SK-N-SH (cell line): ENCODE measurements around the gene SLC8A1. TPM values are rescaled to one million over a fixed set of nuclear protein-coding genes. Genes with fewer than 3 reads are reported as not detected.
A peak's percentile ranks its signal among the peaks of the same experiment; 100 is the strongest.

ENCODE experiments used
- CTCF ChIA-PET: fragments of 300-600, 350-600 bp; formaldehyde crosslinking; extraction: SDS; loops from one replicate; lab custom pipeline; 2021; lab: Yijun Ruan, JAX
- POLR2A ChIA-PET: fragments of 350-600 bp; sonication (Branson Sonifier 250); formaldehyde crosslinking; extraction: SDS; loops from one replicate; lab custom pipeline; 2020; ENCODE audit warnings: antibody characterized with exemption, inconsistent platforms; lab: Yijun Ruan, JAX
- DNase-seq: peaks from one replicate; pipeline ENCODE4 v3.0.0; 2012
- H2AFZ ChIP-seq: fragments of 200-600 bp; sonication (generic); 2 replicates; pipeline ENCODE4 v1.8.1; 2016; ENCODE audit warnings: antibody characterized with exemption, mild to moderate bottlenecking, low read depth
- H3F3A ChIP-seq: fragments of 200-600 bp; sonication (generic); replicated peaks from 2 replicates; pipeline ENCODE3; 2016; ENCODE audit warnings: antibody characterized with exemption, mild to moderate bottlenecking; ENCODE audit not compliant: insufficient read depth
- H3K27ac ChIP-seq, 2 experiments: fragments of 200-500 bp in 1 of 2; fragments of 200-600 bp in 1 of 2; sonication (Bioruptor generic) in 1 of 2; sonication (generic), shearing (Covaris generic) in 1 of 2; 2 replicates each; pipeline versions ENCODE4 v1.5.1 to v1.6.1; 2014 to 2016; ENCODE audit warnings: low read depth in 2 of 2, inconsistent platforms in 1 of 2, low read length in 1 of 2, mild to moderate bottlenecking in 1 of 2, mixed read lengths in 1 of 2
- H3K27me3 ChIP-seq: fragments of 200-600 bp; sonication (generic), shearing (Covaris generic); 2 replicates; pipeline ENCODE4 v1.6.1; 2016; ENCODE audit warnings: mixed run types; ENCODE audit not compliant: insufficient read depth
- H3K36me3 ChIP-seq, 2 experiments: fragments of 200-500 bp in 1 of 2; fragments of 200-600 bp in 1 of 2; sonication (Bioruptor generic) in 1 of 2; sonication (generic) in 1 of 2; replicated peaks in 1 of 2; 2 replicates each; pipeline versions ENCODE3 to v1.5.1; 2014 to 2016; ENCODE audit warnings: low read length in 1 of 2, mild to moderate bottlenecking in 1 of 2; ENCODE audit not compliant: insufficient read depth in 2 of 2, control insufficient read depth in 1 of 2
- H3K4me1 ChIP-seq, 2 experiments: fragments of 200-500 bp in 1 of 2; fragments of 200-600 bp in 1 of 2; sonication (Bioruptor generic) in 1 of 2; sonication (generic), shearing (Covaris generic) in 1 of 2; 2 replicates each; pipeline versions ENCODE4 v1.5.1 to v1.6.1; 2014 to 2016; ENCODE audit warnings: low read depth in 1 of 2, low read length in 1 of 2, mixed run types in 1 of 2; ENCODE audit not compliant: insufficient read depth in 2 of 2, control insufficient read depth in 1 of 2
- H3K4me2 ChIP-seq: fragments of 200-600 bp; sonication (generic), shearing (Covaris generic); 2 replicates; pipeline ENCODE4 v1.6.1; 2017; ENCODE audit warnings: mixed run types
- H3K4me3 ChIP-seq, 2 experiments: fragments of 200-500 bp in 1 of 2; fragments of 200-600 bp in 1 of 2; sonication (Bioruptor generic) in 1 of 2; sonication (generic), shearing (Covaris generic) in 1 of 2; 2 replicates each; pipeline versions ENCODE4 v1.5.1 to v1.8.1; 2014 to 2016; ENCODE audit warnings: low read depth in 2 of 2, inconsistent platforms in 1 of 2, low read length in 1 of 2, mild to moderate bottlenecking in 1 of 2, mixed read lengths in 1 of 2, moderate library complexity in 1 of 2
- H3K79me2 ChIP-seq: fragments of 200-600 bp; sonication (generic); 2 replicates; pipeline ENCODE4 v1.8.1; 2017; ENCODE audit warnings: mild to moderate bottlenecking; ENCODE audit not compliant: insufficient read depth
- H3K9ac ChIP-seq: fragments of 200-600 bp; sonication (generic); 2 replicates; pipeline ENCODE4 v1.6.1; 2017; ENCODE audit warnings: mixed run types
- H3K9me2 ChIP-seq: fragments of 200-600 bp; sonication (generic); 2 replicates; pipeline ENCODE4 v1.6.1; 2017; ENCODE audit warnings: mixed run types
- H3K9me3 ChIP-seq: fragments of 200-600 bp; sonication (generic); 2 replicates; pipeline ENCODE4 v1.6.1; 2017; ENCODE audit warnings: mixed run types, mild to moderate bottlenecking, moderate library complexity
- H4K20me1 ChIP-seq: fragments of 200-600 bp; sonication (generic); 2 replicates; pipeline ENCODE4 v1.6.1; 2017; ENCODE audit warnings: mild to moderate bottlenecking, mixed run types; ENCODE audit not compliant: insufficient read depth
- FOXM1 ChIP-seq: IDR thresholded peaks from 2 replicates; pipeline ENCODE4 v1.4.0; 2012; ENCODE audit warnings: low read depth, mild to moderate bottlenecking
- GATA2 ChIP-seq: sonication (generic); formaldehyde crosslinking; IDR thresholded peaks from 2 replicates; pipeline ENCODE4 v1.5.0; 2020; ENCODE audit warnings: mild to moderate bottlenecking, missing genetic modification reagents
- JUND ChIP-seq: IDR thresholded peaks from 2 replicates; pipeline ENCODE4 v1.4.0; 2012
- MXI1 ChIP-seq: IDR thresholded peaks from 2 replicates; pipeline ENCODE4 v1.6.1; 2012; ENCODE audit warnings: mild to moderate bottlenecking, low read depth, low read length, improper control_type of control experiment
- NFIC ChIP-seq: IDR thresholded peaks from 2 replicates; pipeline ENCODE4 v1.4.0; 2012; ENCODE audit warnings: borderline replicate concordance
- NRF1 ChIP-seq: IDR thresholded peaks from 2 replicates; pipeline ENCODE4 v1.6.1; 2012; ENCODE audit warnings: low read depth, mild to moderate bottlenecking, low read length
- POLR2AphosphoS5 ChIP-seq: IDR thresholded peaks from 2 replicates; pipeline ENCODE4 v1.6.1; 2012; ENCODE audit warnings: low read depth, low read length
- RCOR1 ChIP-seq: fragments of 150-350 bp; IDR thresholded peaks from 2 replicates; pipeline ENCODE4 v1.6.1; 2017; ENCODE audit warnings: antibody characterized with exemption, low read length
- RFX5 ChIP-seq: IDR thresholded peaks from 2 replicates; pipeline ENCODE4 v1.6.1; 2012; ENCODE audit warnings: mild to moderate bottlenecking, improper control_type of control experiment, low read length
- SMC3 ChIP-seq: IDR thresholded peaks from 2 replicates; pipeline ENCODE4 v1.6.1; 2012; ENCODE audit warnings: low read depth, low read length, improper control_type of control experiment
- TAF1 ChIP-seq: IDR thresholded peaks from 2 replicates; pipeline ENCODE4 v1.6.1; 2012; ENCODE audit warnings: low read depth, mild to moderate bottlenecking, low read length, moderate library complexity, borderline replicate concordance
- TEAD4 ChIP-seq: IDR thresholded peaks from 2 replicates; pipeline ENCODE4 v1.4.0; 2012; ENCODE audit warnings: mild to moderate bottlenecking, borderline replicate concordance; ENCODE audit not compliant: insufficient read depth
- YY1 ChIP-seq: IDR thresholded peaks from 2 replicates; pipeline ENCODE4 v1.4.0; 2012; ENCODE audit warnings: low read depth, mild to moderate bottlenecking
- WGBS: methylation state at CpG from one replicate; pipeline ENCODE4 v1.1.6; 2017; ENCODE audit warnings: low lambda C conversion rate; 5-methylcytosine and 5-hydroxymethylcytosine counted together
- polyA plus RNA-seq, 3 experiments: library from polyadenylated mRNA; depleted of rRNA; stranded (reverse); fragments of >200 nt; gene quantifications; 2 replicates each; pipeline ENCODE4 v1.2.3, GENCODE V29; 2012
- TF ChIP-seq, protein P1 (sequence below): fragments of 150-350 bp; IDR thresholded peaks from 2 replicates; pipeline ENCODE4 v1.6.1; 2016; ENCODE audit warnings: mild to moderate bottlenecking, low read depth, low read length
- TF ChIP-seq, protein P2 (sequence below): IDR thresholded peaks from 2 replicates; pipeline ENCODE4 v1.4.0; 2012; ENCODE audit warnings: low read depth
- TF ChIP-seq, protein P3 (sequence below): IDR thresholded peaks from 2 replicates; pipeline ENCODE4 v1.6.1; 2012; ENCODE audit warnings: mild to moderate bottlenecking, low read depth, low read length, moderate library complexity
- TF ChIP-seq, protein P4 (sequence below): IDR thresholded peaks from 2 replicates; pipeline ENCODE4 v1.4.0; 2012; ENCODE audit warnings: low read depth, borderline replicate concordance

SLC8A1 gene
- polyA plus RNA-seq, 1 of the 3 experiments (the other 2 are of a cell fraction) = 3.2 TPM

DNA sequence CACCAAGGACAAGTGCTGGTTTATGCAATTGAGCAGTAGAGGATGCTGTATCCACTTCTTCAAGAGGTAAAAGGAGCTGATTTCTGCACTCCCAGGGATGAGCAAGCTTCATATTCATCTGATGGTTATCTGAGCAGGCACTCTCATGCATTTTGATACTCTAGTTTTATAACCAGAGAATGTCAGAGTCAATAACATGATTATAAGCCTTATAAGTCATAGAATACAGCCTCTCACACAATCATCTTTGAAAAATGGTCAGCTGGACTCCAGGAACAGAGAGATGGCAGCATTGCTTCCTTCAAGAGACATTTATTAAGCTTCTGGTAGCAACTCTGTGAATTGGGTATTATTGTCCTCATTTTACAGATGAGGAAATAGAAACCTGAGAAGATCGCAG is 167.1 kb downstream of the SLC8A1 start (continued):
- TF ChIP-seq JUND = peak; percentile 47; the same call in 1 of the 2 replicates
- TF ChIP-seq RCOR1 = no peak
- no peak for TF ChIP-seq NRF1
- TF ChIP-seq, protein P1, sequence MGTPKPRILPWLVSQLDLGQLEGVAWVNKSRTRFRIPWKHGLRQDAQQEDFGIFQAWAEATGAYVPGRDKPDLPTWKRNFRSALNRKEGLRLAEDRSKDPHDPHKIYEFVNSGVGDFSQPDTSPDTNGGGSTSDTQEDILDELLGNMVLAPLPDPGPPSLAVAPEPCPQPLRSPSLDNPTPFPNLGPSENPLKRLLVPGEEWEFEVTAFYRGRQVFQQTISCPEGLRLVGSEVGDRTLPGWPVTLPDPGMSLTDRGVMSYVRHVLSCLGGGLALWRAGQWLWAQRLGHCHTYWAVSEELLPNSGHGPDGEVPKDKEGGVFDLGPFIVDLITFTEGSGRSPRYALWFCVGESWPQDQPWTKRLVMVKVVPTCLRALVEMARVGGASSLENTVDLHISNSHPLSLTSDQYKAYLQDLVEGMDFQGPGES = no peak
- no peak for TF ChIP-seq MXI1
- TF ChIP-seq, protein P2, sequence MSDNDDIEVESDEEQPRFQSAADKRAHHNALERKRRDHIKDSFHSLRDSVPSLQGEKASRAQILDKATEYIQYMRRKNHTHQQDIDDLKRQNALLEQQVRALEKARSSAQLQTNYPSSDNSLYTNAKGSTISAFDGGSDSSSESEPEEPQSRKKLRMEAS = no peak
- no peak for TF ChIP-seq NFIC
- TF ChIP-seq TEAD4 = 0 out of 2 replicates have a peak, but pooled peaks have one; percentile 8
- no peak for TF ChIP-seq YY1

DNA sequence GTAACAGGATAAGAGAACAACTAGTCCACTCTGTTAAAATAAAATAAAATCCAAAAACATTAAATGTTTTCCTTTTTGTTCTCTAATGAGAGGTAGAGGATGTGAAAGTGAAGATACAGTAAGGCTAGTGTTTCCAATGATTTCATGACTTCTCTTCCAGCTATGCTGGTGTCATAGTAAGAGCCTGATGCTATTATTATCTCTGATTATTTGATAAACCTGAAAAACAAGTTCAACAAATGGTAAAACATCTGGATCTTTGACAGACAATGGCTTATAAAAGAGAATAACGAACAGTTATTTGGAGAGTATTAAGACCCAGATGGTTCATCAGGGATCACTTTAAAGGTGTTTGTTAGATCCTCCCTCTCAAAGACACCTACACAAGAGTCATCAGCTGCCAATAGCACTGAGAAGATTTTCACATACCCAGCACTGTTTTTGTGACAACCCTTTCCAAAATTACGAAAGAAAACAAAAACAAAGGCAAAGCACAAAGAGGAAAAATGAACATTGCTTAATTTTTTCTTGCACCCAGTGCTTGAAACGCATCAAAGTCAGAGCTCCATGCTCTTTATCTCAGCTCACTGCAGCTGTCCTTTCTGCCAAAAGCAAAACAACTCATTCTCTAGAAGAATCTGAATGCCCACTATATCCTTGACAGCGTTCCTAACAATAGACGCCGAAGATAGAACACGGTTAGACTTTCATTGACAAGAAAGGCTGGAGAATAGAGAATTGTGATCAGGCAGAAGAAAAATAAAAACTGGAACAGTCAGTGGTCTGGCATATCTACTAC is 168.6 kb downstream of the SLC8A1 start:
- no peak for DNase-seq
- no peak overlapping the region for H3K4me3 ChIP-seq
- H3K4me2 ChIP-seq = no peak overlapping the region
- H3K4me1 ChIP-seq = peaks cover 3 to 39% of the 10 kb centered on the region in 2 experiments; a peak in 3 of 4 replicates
- WGBS = 91% methylated on average over 7 of the region's 7 CpGs
- no peak overlapping the region for H3K27ac ChIP-seq
- H3K79me2 ChIP-seq = no peaks in the 10 kb centered on the region
- POLR2A ChIA-PET = no interaction called here
- H4K20me1 ChIP-seq = no peaks in the 10 kb centered on the region
- CTCF ChIA-PET = interaction anchor here (0.7 to 1.1 kb wide), 6 partner anchors 9 to 138 kb away, joined by 3 to 5 read pairs (median 3); no protein-coding TSS in a partner anchor
- no peaks in the 10 kb centered on the region for H3K36me3 ChIP-seq
- H3K9me3 ChIP-seq = no peaks in the 10 kb centered on the region
- TF ChIP-seq GATA2 (CRISPR knock-in tag) (no peak), FOXM1 (no peak), YY1 (no peak), POLR2AphosphoS5 (no peak), RFX5 (no peak), SMC3 (no peak), TAF1 (no peak)
- TF ChIP-seq, protein P3, sequence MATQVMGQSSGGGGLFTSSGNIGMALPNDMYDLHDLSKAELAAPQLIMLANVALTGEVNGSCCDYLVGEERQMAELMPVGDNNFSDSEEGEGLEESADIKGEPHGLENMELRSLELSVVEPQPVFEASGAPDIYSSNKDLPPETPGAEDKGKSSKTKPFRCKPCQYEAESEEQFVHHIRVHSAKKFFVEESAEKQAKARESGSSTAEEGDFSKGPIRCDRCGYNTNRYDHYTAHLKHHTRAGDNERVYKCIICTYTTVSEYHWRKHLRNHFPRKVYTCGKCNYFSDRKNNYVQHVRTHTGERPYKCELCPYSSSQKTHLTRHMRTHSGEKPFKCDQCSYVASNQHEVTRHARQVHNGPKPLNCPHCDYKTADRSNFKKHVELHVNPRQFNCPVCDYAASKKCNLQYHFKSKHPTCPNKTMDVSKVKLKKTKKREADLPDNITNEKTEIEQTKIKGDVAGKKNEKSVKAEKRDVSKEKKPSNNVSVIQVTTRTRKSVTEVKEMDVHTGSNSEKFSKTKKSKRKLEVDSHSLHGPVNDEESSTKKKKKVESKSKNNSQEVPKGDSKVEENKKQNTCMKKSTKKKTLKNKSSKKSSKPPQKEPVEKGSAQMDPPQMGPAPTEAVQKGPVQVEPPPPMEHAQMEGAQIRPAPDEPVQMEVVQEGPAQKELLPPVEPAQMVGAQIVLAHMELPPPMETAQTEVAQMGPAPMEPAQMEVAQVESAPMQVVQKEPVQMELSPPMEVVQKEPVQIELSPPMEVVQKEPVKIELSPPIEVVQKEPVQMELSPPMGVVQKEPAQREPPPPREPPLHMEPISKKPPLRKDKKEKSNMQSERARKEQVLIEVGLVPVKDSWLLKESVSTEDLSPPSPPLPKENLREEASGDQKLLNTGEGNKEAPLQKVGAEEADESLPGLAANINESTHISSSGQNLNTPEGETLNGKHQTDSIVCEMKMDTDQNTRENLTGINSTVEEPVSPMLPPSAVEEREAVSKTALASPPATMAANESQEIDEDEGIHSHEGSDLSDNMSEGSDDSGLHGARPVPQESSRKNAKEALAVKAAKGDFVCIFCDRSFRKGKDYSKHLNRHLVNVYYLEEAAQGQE = no peak
- TF ChIP-seq, protein P1 = no peak
- TF ChIP-seq, protein P2 = no peak
- TF ChIP-seq, protein P4, sequence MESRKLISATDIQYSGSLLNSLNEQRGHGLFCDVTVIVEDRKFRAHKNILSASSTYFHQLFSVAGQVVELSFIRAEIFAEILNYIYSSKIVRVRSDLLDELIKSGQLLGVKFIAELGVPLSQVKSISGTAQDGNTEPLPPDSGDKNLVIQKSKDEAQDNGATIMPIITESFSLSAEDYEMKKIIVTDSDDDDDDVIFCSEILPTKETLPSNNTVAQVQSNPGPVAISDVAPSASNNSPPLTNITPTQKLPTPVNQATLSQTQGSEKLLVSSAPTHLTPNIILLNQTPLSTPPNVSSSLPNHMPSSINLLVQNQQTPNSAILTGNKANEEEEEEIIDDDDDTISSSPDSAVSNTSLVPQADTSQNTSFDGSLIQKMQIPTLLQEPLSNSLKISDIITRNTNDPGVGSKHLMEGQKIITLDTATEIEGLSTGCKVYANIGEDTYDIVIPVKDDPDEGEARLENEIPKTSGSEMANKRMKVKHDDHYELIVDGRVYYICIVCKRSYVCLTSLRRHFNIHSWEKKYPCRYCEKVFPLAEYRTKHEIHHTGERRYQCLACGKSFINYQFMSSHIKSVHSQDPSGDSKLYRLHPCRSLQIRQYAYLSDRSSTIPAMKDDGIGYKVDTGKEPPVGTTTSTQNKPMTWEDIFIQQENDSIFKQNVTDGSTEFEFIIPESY = no peak
- H3K27me3 ChIP-seq = no peaks in the 10 kb centered on the region
- peaks cover 19% of the 10 kb centered on the region for H3F3A ChIP-seq
- H3K9ac ChIP-seq = no peak overlapping the region
- no peaks in the 10 kb centered on the region for H3K9me2 ChIP-seq
- H2AFZ ChIP-seq = no peak overlapping the region
